HG03135 (cell line): ENCODE data around the gene TBC1D1.

Experiments
- ATAC-seq: cut with Tn5 transposase; IDR thresholded peaks from one replicate; pipeline ENCODE4 v1.9.1; 2021; ENCODE audit warnings: mild to moderate bottlenecking, moderate library complexity; ENCODE audit not compliant: unreplicated experiment

The TBC1D1 gene

GRCh38 chr4:37988670-37989069 lies 97.8 kb downstream of the TBC1D1 start:
- ATAC-seq: no peak

- ATAC-seq: no peak
Observed at GRCh38 chr4:37989398-37990260, 98.7 kb downstream of the TBC1D1 start.

GRCh38 chr4:37990731-37991245 lies 99.9 kb downstream of the TBC1D1 start:
- ATAC-seq: no peak

- no peak for ATAC-seq
Observed at GRCh38 chr4:37991623-37992410, 100.9 kb downstream of the TBC1D1 start.

- no peak for ATAC-seq
Observed at GRCh38 chr4:37993806-37994205, 102.9 kb downstream of the TBC1D1 start.

GRCh38 chr4:37994569-37994968 lies 103.7 kb downstream of the TBC1D1 start:
- peak; percentile 65 for ATAC-seq

GRCh38 chr4:37995299-37995821 lies 104.5 kb downstream of the TBC1D1 start:
- ATAC-seq: no peak

GRCh38 chr4:37995981-37996775 lies 105.3 kb downstream of the TBC1D1 start:
- ATAC-seq: no peak

- no peak for ATAC-seq
Observed at GRCh38 chr4:37998226-37998625, 107.3 kb downstream of the TBC1D1 start.

- no peak for ATAC-seq
Observed at GRCh38 chr4:37999000-37999716, 108.3 kb downstream of the TBC1D1 start.

- ATAC-seq: no peak
Observed at GRCh38 chr4:37999965-38000364, 109.1 kb downstream of the TBC1D1 start.

GRCh38 chr4:38001927-38002326 lies 111.0 kb downstream of the TBC1D1 start:
- no peak for ATAC-seq

GRCh38 chr4:38002451-38003071 lies 111.7 kb downstream of the TBC1D1 start:
- ATAC-seq: no peak

GRCh38 chr4:38003102-38003501 lies 112.2 kb downstream of the TBC1D1 start:
- no peak for ATAC-seq

- no peak for ATAC-seq
Observed at GRCh38 chr4:38003628-38004027, 112.7 kb downstream of the TBC1D1 start.

- no peak for ATAC-seq
Observed at GRCh38 chr4:38004062-38004461, 113.2 kb downstream of the TBC1D1 start.

- no peak for ATAC-seq
Observed at GRCh38 chr4:38004887-38005286, 114.0 kb downstream of the TBC1D1 start.

- no peak for ATAC-seq
Observed at GRCh38 chr4:38005637-38006036, 114.8 kb downstream of the TBC1D1 start.

GRCh38 chr4:38007645-38008044 lies 116.8 kb downstream of the TBC1D1 start:
- ATAC-seq: no peak

GRCh38 chr4:38008571-38009021 lies 117.7 kb downstream of the TBC1D1 start:
- no peak for ATAC-seq
